Measurements from ENCODE around the gene TUFM. TPM values are rescaled to one million over a fixed set of nuclear protein-coding genes. Genes with fewer than 3 reads are reported as not detected.
A peak's percentile ranks its signal among the peaks of the same experiment; 100 is the strongest.

The TUFM gene
- total RNA-seq, 1 experiment from 2014 or later, result 207 TPM

DNA sequence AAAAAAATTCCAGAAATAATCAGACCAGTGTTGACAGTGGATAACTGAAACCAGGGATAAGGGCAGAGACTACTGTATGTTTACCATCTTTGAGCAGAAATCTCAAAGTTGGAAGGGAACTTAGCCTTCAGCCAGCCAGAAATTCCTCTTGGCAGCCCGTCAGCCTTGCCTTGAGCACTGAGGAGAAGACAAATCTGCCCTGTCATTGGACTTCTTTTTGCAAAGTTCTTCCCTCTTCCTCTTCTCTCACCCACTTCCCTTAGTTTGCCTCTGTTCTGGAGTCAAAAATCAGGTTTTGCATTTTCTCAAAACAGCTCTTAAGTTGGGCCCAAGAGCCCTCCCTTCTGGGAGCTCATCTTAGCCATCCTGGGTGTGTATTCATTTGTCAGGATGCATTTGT is 6.2 kb downstream of the TUFM start:
- H3K27me3 Mint-ChIP-seq (ENCODE audit: low read depth), result no peaks in the 10 kb centered on the region; the same call in 1 of the 2 replicates
- TF ChIP-seq, protein P1, sequence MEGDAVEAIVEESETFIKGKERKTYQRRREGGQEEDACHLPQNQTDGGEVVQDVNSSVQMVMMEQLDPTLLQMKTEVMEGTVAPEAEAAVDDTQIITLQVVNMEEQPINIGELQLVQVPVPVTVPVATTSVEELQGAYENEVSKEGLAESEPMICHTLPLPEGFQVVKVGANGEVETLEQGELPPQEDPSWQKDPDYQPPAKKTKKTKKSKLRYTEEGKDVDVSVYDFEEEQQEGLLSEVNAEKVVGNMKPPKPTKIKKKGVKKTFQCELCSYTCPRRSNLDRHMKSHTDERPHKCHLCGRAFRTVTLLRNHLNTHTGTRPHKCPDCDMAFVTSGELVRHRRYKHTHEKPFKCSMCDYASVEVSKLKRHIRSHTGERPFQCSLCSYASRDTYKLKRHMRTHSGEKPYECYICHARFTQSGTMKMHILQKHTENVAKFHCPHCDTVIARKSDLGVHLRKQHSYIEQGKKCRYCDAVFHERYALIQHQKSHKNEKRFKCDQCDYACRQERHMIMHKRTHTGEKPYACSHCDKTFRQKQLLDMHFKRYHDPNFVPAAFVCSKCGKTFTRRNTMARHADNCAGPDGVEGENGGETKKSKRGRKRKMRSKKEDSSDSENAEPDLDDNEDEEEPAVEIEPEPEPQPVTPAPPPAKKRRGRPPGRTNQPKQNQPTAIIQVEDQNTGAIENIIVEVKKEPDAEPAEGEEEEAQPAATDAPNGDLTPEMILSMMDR (conservative IDR thresholded peaks at IDR 0.05), result no peak
- Histone ChIP-seq H4K20me1 (ENCODE audit: control insufficient read depth, insufficient read depth, insufficient read length) (no peaks in the 10 kb centered on the region), H3K27ac (ENCODE audit: insufficient read length, low read depth, low read length) (no peak overlapping the region), H3K18ac (ENCODE audit: insufficient read length, low read depth, low read length) (no peak overlapping the region), H2BK5ac (ENCODE audit: insufficient read length, low read length) (no peak overlapping the region), H3K4me1 (ENCODE audit: insufficient read depth, low read length) (no peaks in the 10 kb centered on the region), H4K5ac (ENCODE audit: insufficient read length, low read depth, low read length) (no peak overlapping the region), H3K4ac (ENCODE audit: low read depth, low read length) (no peak overlapping the region), H2BK12ac (ENCODE audit: insufficient read length, low read depth, low read length) (no peak overlapping the region), H3T11ph (ENCODE audit: low read length) (no peak overlapping the region), H4K91ac (ENCODE audit: insufficient read length, low read depth, low read length) (no peak overlapping the region), H2BK15ac (ENCODE audit: low read depth, low read length) (no peak overlapping the region), H2BK120ac (ENCODE audit: low read depth, low read length, poor library complexity, severe bottlenecking) (no peak overlapping the region), H2BK20ac (ENCODE audit: low read depth, low read length, poor library complexity, severe bottlenecking) (no peak overlapping the region), H3K14ac (ENCODE audit: insufficient read depth, low read length) (no peak overlapping the region), H3K79me2 (ENCODE audit: insufficient read depth, low read length) (no peaks in the 10 kb centered on the region), H2AFZ (ENCODE audit: low read length) (no peak overlapping the region), H3K56ac (ENCODE audit: insufficient read length, low read depth, low read length) (no peak overlapping the region), H3K27me3 (ENCODE audit: insufficient read depth, low read length) (no peaks in the 10 kb centered on the region), H3K9ac (ENCODE audit: extremely low read depth, insufficient read length, low read length) (no peak overlapping the region), H2AK5ac (ENCODE audit: insufficient read length, low read length) (no peak overlapping the region), H3K23ac (ENCODE audit: insufficient read length, low read depth, low read length) (no peak overlapping the region), H3K9me3 (ENCODE audit: control insufficient read depth, low read depth, low read length) (no peaks in the 10 kb centered on the region), H3K79me1 (ENCODE audit: insufficient read depth, low read depth, low read length, poor library complexity, severe bottlenecking) (no peaks in the 10 kb centered on the region), H4K8ac (replicated peaks; ENCODE audit: insufficient read length, low read depth, low read length) (no peak overlapping the region), H3K23me2 (ENCODE audit: insufficient read length, low read depth, low read length, poor library complexity, severe bottlenecking) (no peaks in the 10 kb centered on the region), H3K4me2 (ENCODE audit: insufficient read depth, insufficient read length, low read length) (no peak overlapping the region)
- DNase-seq, result no peak
- no peaks in the 10 kb centered on the region for H3K9me3 Mint-ChIP-seq
- peaks cover 37 to 81% (median 68%) of the 10 kb centered on the region in 3 experiments; a peak in 6 of 7 replicates for H3K36me3 Mint-ChIP-seq (ENCODE audit: insufficient read depth in 1 of 3, low read depth in 3 of 3)
- H3K4me1 Mint-ChIP-seq, result peaks cover 2% of the 10 kb centered on the region in 2 experiments
- no peak overlapping the region for H3K4me3 Mint-ChIP-seq
- WGBS (ENCODE audit: extremely low coverage, insufficient read length, low lambda C conversion rate), result no CpG with 5 or more reads among the region's 1 CpG
- H3K27ac Mint-ChIP-seq, result peak overlapping the region in 2 of 3 experiments; percentile 48 to 89; a peak in 2 of 7 replicates
